Natural killer cell (primary cell): Measurements from ENCODE around the gene EOGT. TPM values are rescaled to one million over a fixed set of nuclear protein-coding genes. Genes with fewer than 3 reads are reported as not detected.

Experiments
- ATAC-seq, 3 donors: fragments of 150-1000 bp in 2 of 3; fragments of 200-7000 bp in 1 of 3; cut with Tn5 transposase; 1 replicate in 1 of 3; 2 replicates in 2 of 3; pipeline ENCODE4 v1.10.0; 2021; ENCODE audit warnings: mild to moderate bottlenecking in 2 of 3, moderate library complexity in 2 of 3
- DNase-seq, 2 donors: peaks; one replicate each; pipeline versions ENCODE4 v3.0.0 to v3.0.0-alpha.2; 2013 to 2021; ENCODE audit warnings: mixed read lengths in 1 of 2
- H3K27ac ChIP-seq: one replicate; pipeline ENCODE4 v1.5.1; 2013; ENCODE audit warnings: mild to moderate bottlenecking, low read length
- H3K27me3 ChIP-seq: one replicate; pipeline ENCODE4 v1.6.1; 2013; ENCODE audit warnings: low read length; ENCODE audit not compliant: control insufficient read depth, insufficient read depth
- H3K36me3 ChIP-seq: one replicate; pipeline ENCODE4 v1.6.1; 2013; ENCODE audit warnings: low read length; ENCODE audit not compliant: control insufficient read depth, insufficient read depth
- H3K4me1 ChIP-seq: one replicate; pipeline ENCODE4 v1.6.1; 2013; ENCODE audit warnings: low read length; ENCODE audit not compliant: control insufficient read depth, insufficient read depth
- H3K4me3 ChIP-seq: one replicate; pipeline ENCODE4 v1.5.1; 2013; ENCODE audit warnings: low read length
- H3K9me3 ChIP-seq: one replicate; pipeline ENCODE4 v1.6.1; 2013; ENCODE audit warnings: low read length; ENCODE audit not compliant: control insufficient read depth, insufficient read depth
- H3K27ac Mint-ChIP-seq, 2 donors: one replicate each; pipeline ENCODE4 v1.8.0; 2022; ENCODE audit warnings: mild to moderate bottlenecking in 2 of 2, mixed read lengths in 2 of 2, moderate library complexity in 1 of 2
- H3K27me3 Mint-ChIP-seq, 2 donors: one replicate each; pipeline ENCODE4 v1.8.0; 2022; ENCODE audit warnings: low read depth in 2 of 2, mixed read lengths in 2 of 2
- H3K36me3 Mint-ChIP-seq: one replicate; pipeline ENCODE4 v1.8.0; 2022; ENCODE audit warnings: mixed read lengths
- H3K4me1 Mint-ChIP-seq, 2 donors: one replicate each; pipeline ENCODE4 v1.8.0; 2022; ENCODE audit warnings: mixed read lengths in 2 of 2
- H3K4me3 Mint-ChIP-seq: one replicate; pipeline ENCODE4 v1.8.0; 2022; ENCODE audit warnings: mild to moderate bottlenecking, moderate library complexity, mixed read lengths
- H3K9me3 Mint-ChIP-seq, 2 donors: one replicate each; pipeline ENCODE4 v1.8.0; 2022; ENCODE audit warnings: mixed read lengths in 2 of 2
- WGBS: methylation state at CpG from one replicate; pipeline ENCODE4 v1.1.7; 2013; ENCODE audit warnings: missing lambda C conversion rate; ENCODE audit not compliant: insufficient coverage; 5-methylcytosine and 5-hydroxymethylcytosine counted together
- intact Hi-C: fragments of 100-400 bp; cut with micrococcal nuclease; formaldehyde crosslinking; loops from one replicate; pipeline ENCODE4 v1.14.2; 2022
- total RNA-seq, 4 donors: library from RNA; stranded (reverse); fragments of 120-200 nt in 1 of 4; gene quantifications; one replicate each; pipeline versions ENCODE4 v1.2.3 to v1.2.4, GENCODE V29; 2013 to 2022
- TF ChIP-seq, protein P1 (sequence below): fragments of 200-600 bp; IDR thresholded peaks from one replicate; pipeline ENCODE4 v1.8.0; 2022; ENCODE audit warnings: antibody characterized with exemption

EOGT gene
- total RNA-seq, 3 donors from 2014 or later (not counting 1 experiment from before 2014, with no cell fraction given): 8.4 to 11.6 (median 10.8) TPM

DNA sequence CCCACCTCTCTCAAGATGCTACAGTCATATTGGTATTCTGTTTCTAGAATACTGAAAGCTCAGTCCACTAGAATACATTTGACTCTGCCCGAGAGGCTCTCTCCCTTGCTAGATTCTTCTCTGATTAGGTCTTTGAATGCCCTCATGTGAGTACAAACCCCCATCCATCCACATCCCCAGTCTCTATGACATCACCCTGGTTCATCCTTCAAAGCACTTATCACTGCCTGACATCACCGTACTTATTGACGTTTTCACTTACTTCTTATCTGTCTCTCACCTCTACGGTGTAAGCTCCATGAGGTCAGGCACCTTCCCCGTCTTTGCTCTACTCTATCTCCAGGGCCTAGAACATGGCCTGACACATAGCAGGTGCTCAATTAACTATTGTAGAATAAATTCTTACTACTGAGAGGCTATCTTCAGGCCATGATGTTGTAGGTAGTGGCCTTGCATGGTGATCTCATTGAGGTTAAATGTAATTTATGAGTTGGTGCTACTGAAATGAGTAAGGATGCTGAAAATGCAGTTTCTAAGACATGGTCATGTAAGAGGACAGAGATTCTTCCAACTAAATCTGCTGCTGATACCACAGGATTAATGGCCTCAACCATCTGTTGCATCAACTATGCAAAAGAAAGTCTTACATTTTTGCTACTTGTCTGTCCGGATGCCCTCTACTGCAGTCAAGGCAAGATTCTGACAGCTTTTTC lies 26.8 kb downstream of the EOGT start:
- Histone ChIP-seq H3K36me3 (peaks cover 18% of the 10 kb centered on the region), H3K4me3 (no peak overlapping the region), H3K27ac (no peak overlapping the region), H3K4me1 (no peaks in the 10 kb centered on the region), H3K9me3 (no peaks in the 10 kb centered on the region), H3K27me3 (no peaks in the 10 kb centered on the region)
- H3K27ac Mint-ChIP-seq: no peak overlapping the region
- TF ChIP-seq, protein P1, sequence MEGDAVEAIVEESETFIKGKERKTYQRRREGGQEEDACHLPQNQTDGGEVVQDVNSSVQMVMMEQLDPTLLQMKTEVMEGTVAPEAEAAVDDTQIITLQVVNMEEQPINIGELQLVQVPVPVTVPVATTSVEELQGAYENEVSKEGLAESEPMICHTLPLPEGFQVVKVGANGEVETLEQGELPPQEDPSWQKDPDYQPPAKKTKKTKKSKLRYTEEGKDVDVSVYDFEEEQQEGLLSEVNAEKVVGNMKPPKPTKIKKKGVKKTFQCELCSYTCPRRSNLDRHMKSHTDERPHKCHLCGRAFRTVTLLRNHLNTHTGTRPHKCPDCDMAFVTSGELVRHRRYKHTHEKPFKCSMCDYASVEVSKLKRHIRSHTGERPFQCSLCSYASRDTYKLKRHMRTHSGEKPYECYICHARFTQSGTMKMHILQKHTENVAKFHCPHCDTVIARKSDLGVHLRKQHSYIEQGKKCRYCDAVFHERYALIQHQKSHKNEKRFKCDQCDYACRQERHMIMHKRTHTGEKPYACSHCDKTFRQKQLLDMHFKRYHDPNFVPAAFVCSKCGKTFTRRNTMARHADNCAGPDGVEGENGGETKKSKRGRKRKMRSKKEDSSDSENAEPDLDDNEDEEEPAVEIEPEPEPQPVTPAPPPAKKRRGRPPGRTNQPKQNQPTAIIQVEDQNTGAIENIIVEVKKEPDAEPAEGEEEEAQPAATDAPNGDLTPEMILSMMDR: no peak
- WGBS: 96% methylated on average over 6 of the region's 6 CpGs
- H3K4me3 Mint-ChIP-seq: no peak overlapping the region
- H3K36me3 Mint-ChIP-seq: peaks cover 23% of the 10 kb centered on the region
- no peaks in the 10 kb centered on the region for H3K27me3 Mint-ChIP-seq
- H3K4me1 Mint-ChIP-seq: no peaks in the 10 kb centered on the region
- no peaks in the 10 kb centered on the region for H3K9me3 Mint-ChIP-seq
- ATAC-seq (no peak), DNase-seq (no peak)
- intact Hi-C loops: no loop called here

DNA sequence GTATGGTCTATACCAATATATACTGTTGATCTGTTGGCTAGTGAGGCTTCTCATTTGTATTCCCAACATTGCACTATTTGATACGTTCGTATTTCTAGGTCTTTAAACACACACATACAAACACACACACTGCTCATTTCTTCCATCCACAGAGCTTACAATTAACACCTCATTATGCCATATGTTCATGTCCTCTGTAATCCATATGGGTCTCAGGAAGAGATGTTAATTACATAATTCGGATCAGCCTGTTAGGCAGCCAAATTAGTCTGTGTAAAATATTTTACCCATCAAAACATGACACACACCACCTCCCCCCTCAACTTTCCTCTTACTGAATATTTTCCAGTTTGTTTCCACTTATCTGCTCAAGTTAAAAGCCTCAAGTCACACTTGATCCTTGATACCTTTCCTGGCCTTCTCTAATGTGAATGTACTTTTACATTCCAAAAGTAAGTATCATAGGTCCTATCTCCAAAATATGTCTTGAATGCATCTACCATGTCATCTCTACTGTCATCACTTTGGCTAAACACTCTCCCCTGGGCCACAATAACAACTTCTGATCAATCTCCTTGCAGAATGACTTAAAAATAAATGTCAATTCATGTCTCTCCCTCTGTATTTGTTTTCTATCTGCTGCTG lies 28.2 kb downstream of the EOGT start:
- TF ChIP-seq, protein P1: no peak
- ATAC-seq (no peak), DNase-seq (no peak)
- no peak overlapping the region for H3K27ac Mint-ChIP-seq
- no peaks in the 10 kb centered on the region for H3K9me3 Mint-ChIP-seq
- H3K27ac ChIP-seq: no peak overlapping the region
- H3K27me3 ChIP-seq: no peaks in the 10 kb centered on the region
- no peak overlapping the region for H3K4me3 Mint-ChIP-seq
- no peak overlapping the region for H3K4me3 ChIP-seq
- no peaks in the 10 kb centered on the region for H3K4me1 ChIP-seq
- H3K4me1 Mint-ChIP-seq: no peaks in the 10 kb centered on the region
- H3K36me3 ChIP-seq: peaks cover 30% of the 10 kb centered on the region
- 100% methylated on average over 2 of the region's 3 CpGs for WGBS
- intact Hi-C loops: no loop called here
- no peaks in the 10 kb centered on the region for H3K27me3 Mint-ChIP-seq
- H3K36me3 Mint-ChIP-seq: peaks cover 23% of the 10 kb centered on the region
- H3K9me3 ChIP-seq: no peaks in the 10 kb centered on the region

DNA sequence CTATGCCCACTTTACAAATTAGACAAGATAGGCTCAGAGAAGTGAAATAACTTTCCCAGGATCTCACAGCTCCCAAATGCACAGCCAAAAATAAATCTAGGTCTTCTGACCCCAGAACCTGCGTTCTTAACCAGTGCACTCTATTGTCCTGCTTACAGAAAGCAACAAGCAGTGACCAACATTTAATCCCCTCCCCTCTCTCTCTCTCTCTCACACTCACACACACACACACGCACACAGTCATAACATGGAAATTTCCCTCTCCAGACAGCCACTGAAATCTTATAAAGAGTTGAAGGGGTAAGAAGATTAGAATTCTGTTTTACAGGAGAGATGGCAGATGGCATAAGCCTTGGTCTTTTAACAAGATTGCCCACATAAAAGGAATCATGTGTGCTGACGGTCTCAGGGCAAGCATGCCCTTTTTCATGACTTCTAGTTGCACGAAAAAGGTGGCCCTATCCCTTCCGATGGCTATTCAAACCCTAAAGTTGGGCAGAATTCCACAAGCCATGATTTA lies 29.4 kb downstream of the EOGT start:
- TF ChIP-seq, protein P1: no peak
- intact Hi-C loops: no loop called here
- no peak for ATAC-seq
- H3K4me1 ChIP-seq: no peaks in the 10 kb centered on the region
- 81% methylated on average over 4 of the region's 5 CpGs for WGBS
- H3K27me3 ChIP-seq: no peaks in the 10 kb centered on the region
- H3K9me3 ChIP-seq: no peaks in the 10 kb centered on the region
- no peaks in the 10 kb centered on the region for H3K9me3 Mint-ChIP-seq
- no peak overlapping the region for H3K4me3 Mint-ChIP-seq
- no peak for DNase-seq
- no peak overlapping the region for H3K27ac ChIP-seq
- H3K36me3 ChIP-seq: peaks cover 31% of the 10 kb centered on the region
- no peaks in the 10 kb centered on the region for H3K27me3 Mint-ChIP-seq
- no peak overlapping the region for H3K27ac Mint-ChIP-seq
- H3K4me1 Mint-ChIP-seq: no peaks in the 10 kb centered on the region
- H3K4me3 ChIP-seq: no peak overlapping the region
- H3K36me3 Mint-ChIP-seq: peaks cover 23% of the 10 kb centered on the region
